ENCODE data around the gene ZNF407. TPM values are rescaled to one million over a fixed set of nuclear protein-coding genes. Genes with fewer than 3 reads are reported as not detected.

Gene ZNF407
- total RNA-seq, 1 donor from 2014 or later = 24.9 TPM

DNA sequence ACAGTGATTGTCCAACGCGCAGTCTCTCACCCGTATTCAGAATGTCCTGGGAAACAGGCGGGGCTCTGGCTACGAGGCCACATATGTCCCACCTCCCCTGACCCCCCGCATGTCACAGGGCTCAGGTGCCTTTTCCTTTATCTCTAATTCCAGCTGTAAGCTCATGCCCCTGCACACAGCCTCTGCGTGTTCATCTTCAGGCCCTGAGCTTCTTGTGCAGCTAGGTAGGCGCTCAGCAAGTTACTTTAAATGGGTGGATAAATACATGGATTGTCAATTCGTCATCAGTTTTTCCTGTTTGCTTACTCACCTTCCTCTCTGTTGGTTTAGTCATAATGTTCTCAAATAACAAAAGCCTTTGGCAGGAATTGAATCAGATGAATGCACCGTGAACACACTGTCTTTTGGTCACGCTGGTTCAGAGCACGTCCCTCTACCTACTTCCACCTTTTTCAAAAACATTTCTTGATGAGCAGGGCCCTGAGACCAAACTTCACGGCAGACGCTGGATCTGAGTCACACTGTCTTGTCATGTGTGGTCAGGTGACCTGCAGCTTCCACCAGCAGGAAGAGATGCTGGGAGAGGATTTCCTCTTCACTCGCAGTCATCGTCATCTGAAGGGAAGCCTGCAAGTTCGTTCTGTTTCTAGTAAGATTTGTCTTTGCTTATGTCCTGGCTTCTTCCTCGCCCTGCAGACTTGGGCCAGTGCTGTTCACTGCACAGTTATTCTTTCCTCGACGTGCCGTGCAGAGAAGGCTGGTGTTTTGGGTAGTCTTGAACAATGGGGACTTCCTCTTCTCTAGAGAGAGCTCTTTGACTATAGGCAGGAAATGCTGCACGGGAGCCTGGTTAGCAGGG lies 473.2 kb downstream of the ZNF407 start:
- no peaks in the 10 kb centered on the region for H3K9me3 Mint-ChIP-seq
- no peaks in the 10 kb centered on the region for H3K27me3 Mint-ChIP-seq (ENCODE audit: low read depth)
- no peaks in the 10 kb centered on the region for H3K36me3 Mint-ChIP-seq
- H3K4me1 Mint-ChIP-seq = peaks cover 19% of the 10 kb centered on the region
- DNase-seq (ENCODE audit: low spot score in 2 of 2, unreplicated experiment in 2 of 2) = no peak
- H3K4me3 Mint-ChIP-seq = no peak overlapping the region
- no peak overlapping the region for H3K27ac Mint-ChIP-seq
- TF ChIP-seq, protein P1, sequence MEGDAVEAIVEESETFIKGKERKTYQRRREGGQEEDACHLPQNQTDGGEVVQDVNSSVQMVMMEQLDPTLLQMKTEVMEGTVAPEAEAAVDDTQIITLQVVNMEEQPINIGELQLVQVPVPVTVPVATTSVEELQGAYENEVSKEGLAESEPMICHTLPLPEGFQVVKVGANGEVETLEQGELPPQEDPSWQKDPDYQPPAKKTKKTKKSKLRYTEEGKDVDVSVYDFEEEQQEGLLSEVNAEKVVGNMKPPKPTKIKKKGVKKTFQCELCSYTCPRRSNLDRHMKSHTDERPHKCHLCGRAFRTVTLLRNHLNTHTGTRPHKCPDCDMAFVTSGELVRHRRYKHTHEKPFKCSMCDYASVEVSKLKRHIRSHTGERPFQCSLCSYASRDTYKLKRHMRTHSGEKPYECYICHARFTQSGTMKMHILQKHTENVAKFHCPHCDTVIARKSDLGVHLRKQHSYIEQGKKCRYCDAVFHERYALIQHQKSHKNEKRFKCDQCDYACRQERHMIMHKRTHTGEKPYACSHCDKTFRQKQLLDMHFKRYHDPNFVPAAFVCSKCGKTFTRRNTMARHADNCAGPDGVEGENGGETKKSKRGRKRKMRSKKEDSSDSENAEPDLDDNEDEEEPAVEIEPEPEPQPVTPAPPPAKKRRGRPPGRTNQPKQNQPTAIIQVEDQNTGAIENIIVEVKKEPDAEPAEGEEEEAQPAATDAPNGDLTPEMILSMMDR (IDR thresholded peaks at IDR 0.05; ENCODE audit: unreplicated experiment) = no peak

DNA sequence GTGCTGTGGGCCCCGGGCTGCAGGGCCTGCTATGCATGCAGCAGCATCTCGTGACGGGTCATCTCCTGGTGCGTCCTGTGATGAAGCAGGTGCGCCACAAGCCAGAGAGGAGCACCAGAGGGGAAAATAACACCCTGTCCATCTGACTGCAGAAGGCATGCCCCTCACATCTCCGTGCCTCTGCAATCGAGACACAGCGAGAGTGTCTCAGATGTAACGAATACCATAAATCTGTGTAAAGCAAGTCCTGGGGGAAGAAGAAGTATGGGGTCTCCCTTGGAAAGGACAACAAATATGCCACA lies 473.8 kb downstream of the ZNF407 start:
- peaks cover 2% of the 10 kb centered on the region for H3K9me3 Mint-ChIP-seq
- no peaks in the 10 kb centered on the region for H3K36me3 Mint-ChIP-seq
- no peak overlapping the region for H3K4me3 Mint-ChIP-seq
- TF ChIP-seq, protein P1 (IDR thresholded peaks at IDR 0.05; ENCODE audit: unreplicated experiment) = no peak
- H3K27me3 Mint-ChIP-seq (ENCODE audit: low read depth) = no peaks in the 10 kb centered on the region
- H3K27ac Mint-ChIP-seq = no peak overlapping the region
- DNase-seq (ENCODE audit: low spot score in 2 of 2, unreplicated experiment in 2 of 2) = no peak
- H3K4me1 Mint-ChIP-seq = peaks cover 16% of the 10 kb centered on the region

DNA sequence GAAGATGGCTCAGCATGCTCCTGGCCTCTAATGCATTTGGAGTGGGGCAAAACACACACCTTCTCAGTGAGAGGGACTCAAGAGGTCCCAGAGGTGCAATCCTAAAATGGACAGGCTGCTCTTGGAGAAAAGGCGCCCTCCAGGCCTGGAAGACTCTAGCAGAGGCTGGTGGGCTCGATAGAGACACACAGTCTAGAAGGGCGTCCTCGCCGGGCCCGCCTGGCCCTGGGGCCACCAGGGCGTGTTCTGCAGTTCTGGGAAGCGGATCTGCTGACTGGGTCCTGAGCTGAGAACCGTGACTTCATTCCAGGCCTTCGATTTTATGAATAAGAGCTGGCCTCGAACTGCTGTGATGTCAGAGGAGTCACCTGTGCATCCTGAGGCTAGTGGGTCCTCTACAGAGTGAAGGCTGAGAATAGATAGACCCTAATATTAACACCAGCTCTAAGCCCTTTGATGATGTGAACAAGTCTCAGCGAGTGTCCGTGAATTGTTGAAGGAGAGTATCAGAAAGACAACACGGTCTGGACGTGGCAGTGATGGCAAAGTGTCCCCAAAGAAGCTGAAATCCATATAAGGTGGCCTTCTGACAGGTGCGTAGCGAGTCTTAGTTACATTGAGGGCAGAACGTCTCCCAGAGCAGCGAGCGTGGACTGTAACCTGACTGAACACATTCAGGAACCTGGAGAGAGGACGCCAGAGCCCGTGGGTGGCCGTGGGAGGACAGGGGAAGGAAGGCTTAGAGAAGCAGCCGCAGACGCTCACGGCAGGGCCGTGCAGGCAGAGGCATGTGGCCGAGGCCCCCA lies 474.4 kb downstream of the ZNF407 start:
- Mint-ChIP-seq H3K9me3 (peaks cover 5% of the 10 kb centered on the region), H3K36me3 (no peaks in the 10 kb centered on the region), H3K27me3 (ENCODE audit: low read depth) (no peaks in the 10 kb centered on the region), H3K4me3 (no peak overlapping the region), H3K27ac (no peak overlapping the region), H3K4me1 (peaks cover 14% of the 10 kb centered on the region)
- DNase-seq (ENCODE audit: low spot score in 2 of 2, unreplicated experiment in 2 of 2) = no peak
- TF ChIP-seq, protein P1 (IDR thresholded peaks at IDR 0.05; ENCODE audit: unreplicated experiment) = no peak

DNA sequence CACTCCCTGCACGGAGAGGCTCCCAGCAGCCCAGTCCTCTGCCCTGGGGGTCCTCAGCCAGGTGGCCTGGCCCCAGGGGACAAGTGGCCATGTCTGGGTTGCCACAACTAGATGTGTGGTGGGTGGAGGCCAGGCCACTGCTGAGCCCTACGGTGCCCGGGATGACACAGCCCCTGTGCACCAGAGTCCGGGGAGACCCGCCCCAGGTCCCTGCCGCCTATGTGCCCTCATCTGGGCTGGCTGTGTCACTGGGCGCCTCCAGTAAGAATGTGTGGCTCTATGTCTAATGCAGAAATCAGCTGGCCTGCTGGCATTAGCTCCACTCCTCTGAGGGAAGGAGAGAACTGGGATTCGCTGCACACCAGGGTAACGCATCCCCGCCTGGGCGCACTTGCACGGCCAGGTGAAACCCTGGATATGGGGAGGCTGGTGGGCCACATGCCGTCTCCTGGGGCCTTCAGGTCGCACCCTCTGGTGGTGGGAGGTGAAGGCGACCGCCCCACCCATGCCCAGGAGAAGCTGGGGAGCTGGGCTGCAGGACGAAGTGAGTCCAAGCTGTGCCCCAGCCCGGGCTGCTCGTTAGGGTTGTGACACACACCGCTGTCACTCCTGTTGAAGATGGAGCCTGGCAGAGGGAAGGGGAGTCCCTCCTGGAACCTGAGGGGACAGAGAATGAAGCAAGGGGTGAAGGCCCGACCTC lies 475.2 kb downstream of the ZNF407 start:
- no peaks in the 10 kb centered on the region for H3K36me3 Mint-ChIP-seq
- H3K9me3 Mint-ChIP-seq = peaks cover 10% of the 10 kb centered on the region
- H3K27ac Mint-ChIP-seq = no peak overlapping the region
- TF ChIP-seq, protein P1 (IDR thresholded peaks at IDR 0.05; ENCODE audit: unreplicated experiment) = no peak
- H3K27me3 Mint-ChIP-seq (ENCODE audit: low read depth) = no peaks in the 10 kb centered on the region
- DNase-seq (ENCODE audit: low spot score in 2 of 2, unreplicated experiment in 2 of 2) = no peak
- H3K4me1 Mint-ChIP-seq = peaks cover 14% of the 10 kb centered on the region
- no peak overlapping the region for H3K4me3 Mint-ChIP-seq

DNA sequence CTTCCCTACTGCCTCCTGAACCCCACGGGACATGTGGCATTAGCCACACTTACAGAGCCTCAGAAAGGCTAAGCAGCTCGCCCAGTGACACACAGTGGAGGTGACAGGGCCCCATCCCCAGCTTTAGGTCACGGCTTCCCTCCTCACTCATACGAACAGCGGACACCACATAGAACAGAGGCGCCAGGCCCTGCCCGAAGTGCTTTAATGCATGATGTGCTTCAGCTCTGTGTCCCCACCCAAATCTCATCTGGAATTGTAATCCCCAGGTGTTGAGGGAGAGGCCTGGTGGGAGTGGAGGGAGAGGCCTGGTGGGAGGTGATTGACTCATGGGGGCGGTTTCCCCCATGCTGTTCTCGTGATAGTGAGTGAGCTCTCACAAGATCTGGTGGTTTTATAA lies 476.0 kb downstream of the ZNF407 start:
- H3K9me3 Mint-ChIP-seq = peaks cover 14% of the 10 kb centered on the region
- H3K4me3 Mint-ChIP-seq = no peak overlapping the region
- DNase-seq (ENCODE audit: low spot score in 2 of 2, unreplicated experiment in 2 of 2) = no peak
- H3K27ac Mint-ChIP-seq = no peak overlapping the region
- TF ChIP-seq, protein P1 (IDR thresholded peaks at IDR 0.05; ENCODE audit: unreplicated experiment) = no peak
- H3K4me1 Mint-ChIP-seq = peaks cover 14% of the 10 kb centered on the region
- H3K36me3 Mint-ChIP-seq = peaks cover 3% of the 10 kb centered on the region
- H3K27me3 Mint-ChIP-seq (ENCODE audit: low read depth) = no peaks in the 10 kb centered on the region

Measured in mesothelial cell of epicardium (in vitro differentiated cells).